GM21447 (cell line): ENCODE results near the gene GLT8D2.
"Not testable (repeated sequence)": the region's sequence is repeated elsewhere in the genome, so short reads cannot be mapped to it uniquely, and the experiment has no call there.

Experiments used
- ATAC-seq: cut with Tn5 transposase; IDR thresholded peaks from one replicate; pipeline ENCODE4 v1.9.1; 2021; ENCODE audit not compliant: unreplicated experiment

The GLT8D2 gene

GRCh38 chr12:104054681-104055346, 4.8 kb upstream of the GLT8D2 start:
- no peak for ATAC-seq

GRCh38 chr12:104050436-104050835, 449 bp upstream of the GLT8D2 start:
- ATAC-seq: no peak

DNA sequence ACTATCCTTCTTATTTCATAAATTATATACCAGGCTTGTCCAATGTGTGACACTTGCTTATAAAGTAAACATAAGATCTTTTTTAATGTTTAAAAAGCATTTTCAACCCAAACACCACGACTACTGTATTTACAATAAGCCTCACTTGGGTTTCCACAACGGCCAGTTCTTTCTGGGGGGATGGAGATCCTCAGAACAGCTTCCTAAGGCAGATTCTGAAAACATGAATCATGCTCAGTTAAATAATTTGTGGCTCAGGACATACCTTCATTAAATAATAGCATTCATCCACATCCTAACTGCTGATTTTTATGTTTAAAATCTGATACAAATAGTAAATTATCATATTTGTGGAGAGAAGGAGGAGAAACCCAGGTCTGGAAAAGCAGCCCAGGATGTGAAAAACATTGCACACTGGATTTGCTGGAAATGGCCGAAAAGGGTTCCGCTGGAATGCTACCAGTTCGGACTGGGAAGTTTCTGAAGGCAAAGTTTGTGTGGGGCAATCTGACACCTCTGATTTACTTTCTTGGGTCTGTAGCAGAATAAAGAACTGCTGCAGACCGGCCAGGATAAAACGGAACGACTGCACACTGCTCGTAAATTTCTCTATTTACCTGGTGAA, 597 bp downstream of the GLT8D2 start:
- no peak for ATAC-seq

GRCh38 chr12:104048811-104049210, 1.2 kb downstream of the GLT8D2 start:
- no peak for ATAC-seq

DNA sequence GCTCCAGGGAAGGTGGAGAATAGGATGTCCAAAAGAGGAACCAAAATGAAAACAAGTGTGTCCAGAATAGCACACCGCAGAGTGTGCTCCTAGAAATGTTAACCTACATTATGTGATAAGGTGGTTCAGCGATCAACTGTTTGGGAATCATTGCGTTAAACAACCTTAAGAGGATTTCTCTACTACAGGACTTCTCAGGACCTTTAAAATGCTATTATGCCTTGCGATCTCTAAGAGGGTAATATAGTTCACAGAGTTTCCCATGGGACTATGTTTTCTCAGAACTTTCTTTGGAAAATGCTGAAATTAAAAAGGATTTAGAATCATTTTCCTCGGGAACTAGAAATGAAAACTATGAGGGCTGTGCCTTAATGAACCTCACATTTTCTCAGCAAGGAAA, 1.8 kb downstream of the GLT8D2 start:
- ATAC-seq: no peak

GRCh38 chr12:104046306-104046705, 3.7 kb downstream of the GLT8D2 start:
- no peak for ATAC-seq

GRCh38 chr12:104044158-104044557, 5.8 kb downstream of the GLT8D2 start:
- ATAC-seq: no peak

DNA sequence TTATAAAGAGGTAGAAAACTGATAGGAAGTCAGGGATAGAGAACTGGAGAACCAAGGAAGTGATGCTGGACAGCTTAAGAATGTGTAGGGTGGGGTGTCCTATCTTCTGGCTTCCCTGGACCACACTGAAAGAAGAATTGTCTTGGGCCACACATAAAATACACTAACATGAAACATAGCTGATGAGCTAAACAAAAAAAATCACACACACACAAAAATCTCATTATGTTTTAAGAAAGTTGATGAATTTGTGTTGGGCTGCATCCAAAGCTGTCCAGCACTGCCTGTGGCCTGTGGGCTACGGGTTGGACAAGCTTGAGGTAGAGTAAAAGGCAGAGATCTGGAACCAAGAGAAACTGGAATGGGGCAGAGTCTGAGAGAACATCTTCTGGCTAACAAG, 7.4 kb downstream of the GLT8D2 start:
- ATAC-seq: no peak

DNA sequence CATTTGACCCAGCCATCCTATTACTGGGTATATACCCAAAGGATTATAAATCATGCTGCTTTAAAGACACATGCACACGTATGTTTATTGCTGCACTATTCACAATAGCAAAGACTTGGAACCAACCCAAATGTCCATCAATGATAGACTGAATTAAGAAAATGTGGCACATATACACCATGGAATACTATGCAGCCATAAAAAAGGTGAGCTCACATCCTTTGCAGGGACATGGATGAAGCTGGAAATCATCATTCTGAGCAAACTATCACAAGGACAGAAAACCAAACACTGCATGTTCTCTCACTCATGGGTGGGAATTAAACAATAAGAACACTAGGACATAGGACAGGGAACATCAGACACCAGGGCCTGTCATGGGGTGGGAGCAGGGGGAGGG, 10.2 kb downstream of the GLT8D2 start:
- not testable (repeated sequence) for ATAC-seq

DNA sequence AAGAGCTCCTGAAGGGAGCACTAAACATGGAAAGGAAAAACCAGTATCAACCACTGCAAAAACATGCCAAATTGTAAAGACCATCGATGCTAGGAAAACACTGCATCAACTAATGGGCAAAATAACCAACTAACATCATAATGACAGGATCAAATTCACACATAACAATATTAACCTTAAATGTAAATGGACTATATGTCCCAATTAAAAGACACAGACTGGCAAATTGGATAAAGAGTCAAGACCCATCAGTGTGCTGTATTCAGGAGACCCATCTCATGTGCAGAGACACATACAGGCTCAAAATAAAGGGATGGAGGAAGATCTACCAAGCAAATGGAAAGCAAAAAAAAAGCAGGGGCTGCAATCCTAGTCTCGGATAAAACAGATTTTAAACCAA, 13.8 kb downstream of the GLT8D2 start:
- not testable (repeated sequence) for ATAC-seq

DNA sequence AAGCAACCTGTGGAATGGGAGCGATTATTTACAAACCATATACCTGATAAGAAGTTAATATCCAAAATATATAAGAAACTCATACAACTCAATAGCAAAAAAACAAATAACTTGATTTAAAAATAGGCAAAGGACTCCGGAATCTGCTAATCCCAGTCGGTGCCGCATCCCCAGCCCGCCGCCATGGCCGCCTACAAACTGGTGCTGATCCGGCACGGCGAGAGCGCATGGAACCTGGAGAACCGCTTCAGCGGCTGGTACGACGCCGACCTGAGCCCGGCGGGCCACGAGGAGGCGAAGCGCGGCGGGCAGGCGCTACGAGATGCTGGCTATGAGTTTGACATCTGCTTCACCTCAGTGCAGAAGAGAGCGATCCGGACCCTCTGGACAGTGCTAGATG, 19.4 kb downstream of the GLT8D2 start:
- ATAC-seq: not testable (repeated sequence)

DNA sequence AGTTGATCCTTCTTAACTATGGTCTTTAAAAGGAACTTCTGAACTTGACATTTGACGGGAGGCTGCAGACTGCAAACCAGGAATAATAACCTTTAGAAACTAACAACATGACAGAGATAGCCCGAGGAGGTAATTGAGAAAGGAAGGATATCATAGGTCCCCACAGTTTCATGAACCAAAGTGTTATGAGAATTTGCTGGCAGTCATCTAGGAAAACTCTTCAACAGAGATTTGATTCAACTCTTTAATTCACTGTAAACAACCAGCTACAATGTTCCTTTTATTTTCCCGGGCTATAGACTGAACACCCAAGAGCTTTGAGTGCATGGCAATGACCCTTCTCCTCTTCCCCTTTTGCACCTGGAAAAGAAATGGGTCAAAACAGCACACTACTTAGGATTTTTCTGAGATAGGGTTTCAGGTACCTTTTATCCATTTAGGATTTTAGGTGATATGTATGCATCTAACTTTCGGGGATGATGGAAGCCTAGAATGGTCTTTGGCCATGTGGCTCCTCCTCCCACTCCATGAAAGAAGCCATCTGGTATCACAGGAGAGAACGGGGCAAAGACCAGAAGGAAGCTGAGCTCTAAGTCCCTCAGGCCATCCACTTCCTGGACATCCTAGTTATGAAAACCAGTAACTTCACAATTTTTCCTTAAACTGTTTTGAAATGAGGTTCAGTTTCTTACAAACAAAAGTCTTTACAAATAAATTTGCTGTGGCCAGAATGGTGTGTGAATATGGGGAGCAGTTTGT, 23.0 kb downstream of the GLT8D2 start:
- ATAC-seq: no peak

DNA sequence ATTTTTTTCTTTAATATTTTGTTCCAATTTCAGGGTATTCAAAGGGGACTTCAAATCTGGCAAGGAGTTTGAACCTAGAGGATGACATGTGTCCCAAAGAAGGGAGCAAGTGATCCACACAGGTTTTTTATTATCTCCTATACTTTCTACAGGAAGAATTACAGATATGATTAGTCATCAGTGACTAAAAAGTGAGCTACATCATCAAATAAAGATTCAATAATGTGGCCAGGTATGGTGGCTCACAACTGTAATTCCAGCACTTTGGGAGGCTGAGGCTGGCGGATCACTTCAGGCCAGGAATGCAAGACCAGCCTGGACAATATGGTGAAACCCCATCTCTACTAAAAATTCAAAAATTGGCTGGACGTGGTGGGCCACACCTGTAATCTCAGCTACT, 24.2 kb downstream of the GLT8D2 start:
- ATAC-seq: no peak

GRCh38 chr12:104024348-104024747, 25.6 kb downstream of the GLT8D2 start:
- no peak for ATAC-seq

- ATAC-seq: no peak
Measured at GRCh38 chr12:104023710-104024109, 26.3 kb downstream of the GLT8D2 start.

DNA sequence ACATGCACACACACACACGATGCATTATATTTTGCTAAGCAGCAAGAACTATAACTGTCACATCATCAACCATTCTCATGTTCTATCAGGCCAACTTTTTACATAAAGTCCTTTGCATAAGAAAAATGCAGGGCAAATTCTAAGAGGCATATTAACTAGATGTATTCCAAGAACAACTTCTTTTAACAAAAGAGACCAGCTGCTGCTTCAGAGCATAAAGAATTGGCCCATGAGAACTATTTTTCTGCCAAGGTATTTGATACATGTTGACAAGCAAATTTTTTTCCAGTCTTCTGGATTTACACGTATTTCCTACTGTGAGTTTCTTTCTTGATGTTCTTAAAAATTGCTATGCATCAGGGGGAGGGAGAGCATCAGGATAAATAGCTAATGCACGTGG, 27.2 kb downstream of the GLT8D2 start:
- ATAC-seq: no peak

DNA sequence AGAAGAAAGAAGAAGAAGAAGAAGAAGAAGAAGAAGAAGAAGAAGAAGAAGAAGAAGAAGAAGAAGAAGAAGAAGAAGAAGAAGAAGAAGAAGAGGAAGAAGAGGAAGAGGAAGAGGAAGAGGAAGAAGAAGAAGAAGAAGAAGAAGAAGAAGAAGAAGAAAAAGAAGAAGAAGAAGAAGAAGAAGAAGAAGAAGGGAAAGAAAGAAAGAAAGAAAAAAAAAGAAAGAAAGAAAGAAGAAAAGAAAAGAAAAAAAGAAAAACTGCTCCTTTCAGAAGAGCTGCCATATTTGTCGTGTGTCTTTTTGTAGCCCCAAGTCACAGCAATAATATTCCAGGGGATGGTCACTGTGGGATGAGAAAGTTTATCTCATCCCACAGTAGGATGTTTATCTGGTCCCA, 28.1 kb downstream of the GLT8D2 start:
- ATAC-seq: not testable (repeated sequence)

DNA sequence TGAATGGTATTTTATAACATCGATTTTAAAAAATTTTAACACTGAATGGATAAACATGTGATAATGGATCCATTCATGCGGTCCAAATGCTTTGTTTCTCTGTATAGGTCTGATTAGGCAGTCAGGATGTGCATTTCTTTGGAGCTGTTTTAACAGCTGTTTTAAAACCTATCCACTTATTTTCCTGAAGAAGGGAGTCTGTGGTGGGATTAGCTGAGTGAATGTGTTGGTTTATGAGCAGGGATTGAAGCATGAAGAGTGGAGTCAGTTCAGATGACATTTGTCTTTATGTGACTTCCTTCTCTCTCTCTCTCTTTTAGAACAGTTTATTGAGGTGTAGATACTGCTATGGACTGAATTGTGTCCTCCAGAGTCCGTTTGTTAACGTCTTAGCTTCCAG, 37.7 kb downstream of the GLT8D2 start:
- no peak for ATAC-seq

- no peak for ATAC-seq
Measured at GRCh38 chr12:104011253-104011652, 38.7 kb downstream of the GLT8D2 start.

DNA sequence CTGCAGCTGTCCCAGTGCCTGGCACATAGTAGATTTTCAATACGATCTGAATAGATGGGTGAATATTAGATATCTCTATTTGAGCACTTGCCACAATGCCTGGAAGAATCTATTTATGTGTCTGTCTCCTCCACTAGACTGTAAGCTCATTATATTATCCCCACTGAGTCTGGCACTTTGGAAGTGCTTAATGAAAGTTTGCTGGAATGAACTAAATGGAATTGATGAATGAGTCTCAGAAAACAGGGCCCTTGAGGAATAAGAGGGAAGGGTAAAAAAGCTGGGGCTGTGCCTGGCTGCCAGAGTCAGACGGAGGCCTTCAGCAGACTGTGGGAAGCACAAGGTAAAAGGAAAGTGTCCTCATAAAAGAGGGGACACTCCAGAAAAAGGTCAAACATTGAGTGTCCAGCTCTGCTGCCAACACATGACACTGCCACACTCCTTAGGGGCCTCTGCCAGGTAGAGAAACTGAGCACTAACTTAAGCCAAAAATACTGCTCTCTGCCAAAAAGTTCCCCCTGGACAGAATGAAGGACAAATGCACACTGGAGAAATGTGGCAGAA, 39.3 kb downstream of the GLT8D2 start:
- no peak for ATAC-seq

GRCh38 chr12:104010121-104010520, 39.9 kb downstream of the GLT8D2 start:
- ATAC-seq: no peak

DNA sequence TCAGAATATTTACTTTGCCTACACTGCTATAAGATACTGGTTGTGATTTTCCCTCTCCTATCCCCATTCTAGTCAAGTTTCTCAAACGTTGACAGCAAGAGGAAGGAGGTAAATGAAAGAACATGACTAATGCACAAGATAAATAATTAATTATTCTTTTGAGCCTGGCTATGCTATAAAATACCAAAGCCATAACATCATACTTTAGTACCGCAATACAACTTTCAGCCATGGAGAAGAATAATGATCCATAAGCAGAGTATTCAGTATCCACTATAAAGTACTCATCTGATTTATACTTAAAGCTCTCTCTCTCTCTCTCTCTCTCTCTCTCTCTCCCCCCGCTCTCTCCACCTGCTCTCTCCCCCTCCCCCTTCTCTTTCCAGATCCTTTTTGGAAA, 43.1 kb downstream of the GLT8D2 start:
- no peak for ATAC-seq
